HEK293 (cell line): ENCODE data around the gene FADS6.

Source experiments
- CTCF ChIP-seq: fragments of 450-650 bp; formaldehyde crosslinking; IDR thresholded peaks from 2 replicates; pipeline ENCODE4 v1.5.1; 2016; ENCODE audit warnings: missing biosample characterization, missing genetic modification characterization
- ZBTB10 ChIP-seq: fragments of 450-650 bp; formaldehyde crosslinking; IDR thresholded peaks from 2 replicates; pipeline ENCODE4 v1.5.1; 2016; ENCODE audit warnings: missing biosample characterization, missing genetic modification characterization
- ZNF121 ChIP-seq: fragments of 450-650 bp; formaldehyde crosslinking; IDR thresholded peaks from 2 replicates; pipeline ENCODE4 v1.5.1; 2016; ENCODE audit warnings: missing biosample characterization, missing genetic modification characterization

- TF ChIP-seq ZBTB10 (tag by site-specific recombination) (no peak), CTCF (tag by site-specific recombination) (no peak), ZNF121 (no peak)
These were observed 47.8 kb upstream of the FADS6 start for GRCh38 chr17:74941128-74941725.
